Trophoblast cell (in vitro differentiated cells and primary cell): ENCODE measurements around the gene CPSF6.

Experiments used
- DNase-seq, 2 donors: peaks; one replicate each; pipeline ENCODE4 v3.0.0-alpha.2; 2016
- H2AFZ ChIP-seq: 2 replicates; pipeline ENCODE4 v1.6.1; 2013; ENCODE audit warnings: low read length, moderate library complexity, mild to moderate bottlenecking; ENCODE audit not compliant: insufficient read depth, poor library complexity
- H2AK5ac ChIP-seq: 2 replicates; pipeline ENCODE4 v1.6.1; 2013; ENCODE audit warnings: mild to moderate bottlenecking, low read length
- H2BK120ac ChIP-seq: 2 replicates; pipeline ENCODE4 v1.6.1; 2013; ENCODE audit warnings: low read length, mild to moderate bottlenecking, moderate library complexity; ENCODE audit not compliant: insufficient read depth, poor library complexity
- H2BK12ac ChIP-seq: 2 replicates; pipeline ENCODE4 v1.6.1; 2013; ENCODE audit warnings: mild to moderate bottlenecking, low read length, moderate library complexity
- H2BK5ac ChIP-seq: 2 replicates; pipeline ENCODE4 v1.6.1; 2013; ENCODE audit warnings: low read length, low read depth, moderate library complexity, mild to moderate bottlenecking; ENCODE audit not compliant: poor library complexity
- H3K14ac ChIP-seq: 2 replicates; pipeline ENCODE4 v1.6.1; 2013; ENCODE audit warnings: mild to moderate bottlenecking, low read length
- H3K18ac ChIP-seq: 2 replicates; pipeline ENCODE4 v1.6.1; 2013; ENCODE audit warnings: mild to moderate bottlenecking, low read length
- H3K23ac ChIP-seq: 2 replicates; pipeline ENCODE4 v1.6.1; 2013; ENCODE audit warnings: low read length
- H3K27ac ChIP-seq: 2 replicates; pipeline ENCODE4 v1.5.1; 2013; ENCODE audit warnings: low read depth, mild to moderate bottlenecking, inconsistent platforms, low read length, moderate library complexity
- H3K27me3 ChIP-seq: 2 replicates; pipeline ENCODE4 v1.6.1; 2013; ENCODE audit warnings: inconsistent platforms, mild to moderate bottlenecking, low read length, moderate library complexity; ENCODE audit not compliant: insufficient read depth
- H3K36me3 ChIP-seq, 2 experiments: 1 replicate in 1 of 2; 2 replicates in 1 of 2; pipeline ENCODE4 v1.6.1; 2013; ENCODE audit warnings: low read length in 2 of 2, mild to moderate bottlenecking in 2 of 2, moderate library complexity in 1 of 2; ENCODE audit not compliant: insufficient read depth in 2 of 2, control insufficient read depth in 1 of 2
- H3K4ac ChIP-seq: 2 replicates; pipeline ENCODE4 v1.6.1; 2013; ENCODE audit warnings: low read depth, mild to moderate bottlenecking, low read length, moderate library complexity
- H3K4me1 ChIP-seq, 2 experiments: 1 replicate in 1 of 2; 2 replicates in 1 of 2; pipeline ENCODE4 v1.6.1; 2013; ENCODE audit warnings: low read length in 2 of 2, mild to moderate bottlenecking in 2 of 2, moderate library complexity in 1 of 2; ENCODE audit not compliant: insufficient read depth in 2 of 2, control insufficient read depth in 1 of 2
- H3K4me2 ChIP-seq: 2 replicates; pipeline ENCODE4 v1.6.1; 2013; ENCODE audit warnings: inconsistent platforms, mild to moderate bottlenecking, low read length, moderate library complexity
- H3K4me3 ChIP-seq: 2 replicates; pipeline ENCODE4 v1.5.1; 2013; ENCODE audit warnings: mild to moderate bottlenecking, low read depth, low read length, inconsistent platforms
- H3K79me1 ChIP-seq: one replicate; pipeline ENCODE4 v1.6.1; 2013; ENCODE audit warnings: low read length
- H3K79me2 ChIP-seq: 2 replicates; pipeline ENCODE4 v1.6.1; 2013; ENCODE audit warnings: low read length, mild to moderate bottlenecking; ENCODE audit not compliant: control insufficient read depth, insufficient read depth, poor library complexity
- H3K9ac ChIP-seq: 2 replicates; pipeline ENCODE4 v1.6.1; 2013; ENCODE audit warnings: mild to moderate bottlenecking, low read length
- H3K9me3 ChIP-seq: 2 replicates; pipeline ENCODE4 v1.6.1; 2013; ENCODE audit warnings: low read depth, mild to moderate bottlenecking, control low read depth, inconsistent platforms, low read length; ENCODE audit not compliant: insufficient read depth
- H4K12ac ChIP-seq: 2 replicates; pipeline ENCODE4 v1.6.1; 2013; ENCODE audit warnings: low read depth, mild to moderate bottlenecking, low read length, moderate library complexity
- H4K8ac ChIP-seq: 2 replicates; pipeline ENCODE4 v1.6.1; 2013; ENCODE audit warnings: low read depth, mild to moderate bottlenecking, low read length, moderate library complexity
- H4K91ac ChIP-seq: one replicate; pipeline ENCODE4 v1.6.1; 2013; ENCODE audit warnings: low read depth, mild to moderate bottlenecking, low read length, moderate library complexity
- WGBS: extraction: QIAGEN DNeasy Blood & Tissue Kit; methylation state at CpG from one replicate; pipeline ENCODE4 v1.1.7; 2013; ENCODE audit warnings: missing lambda C conversion rate; ENCODE audit not compliant: insufficient read length, insufficient coverage; ENCODE audit errors: extremely low coverage; 5-methylcytosine and 5-hydroxymethylcytosine counted together

CPSF6 gene

DNA sequence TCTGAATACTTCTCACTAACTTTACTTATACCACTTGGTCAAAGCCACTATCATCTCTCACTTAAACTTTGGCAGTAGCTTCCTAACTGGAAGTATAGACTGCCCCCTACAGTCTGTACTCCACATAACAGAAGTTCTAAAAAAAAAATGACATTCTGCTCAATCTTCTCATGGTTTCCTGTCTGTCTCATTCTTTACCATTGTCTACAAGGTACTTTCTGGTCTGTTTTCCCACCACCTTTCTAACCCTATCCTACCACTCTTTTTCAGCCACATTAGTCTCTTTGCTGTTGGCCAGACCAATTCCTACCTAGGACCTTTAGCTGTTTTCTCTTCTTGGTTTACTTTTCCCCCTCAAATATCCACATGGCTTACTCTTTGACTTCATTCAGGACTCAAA lies 14.7 kb downstream of the CPSF6 start:
- Histone ChIP-seq H2AFZ (no peak overlapping the region), H3K23ac (no peak overlapping the region), H2BK5ac (no peak overlapping the region), H2BK12ac (no peak overlapping the region), H2AK5ac (no peak overlapping the region), H4K91ac (no peak overlapping the region), H3K9me3 (no peaks in the 10 kb centered on the region), H3K4me3 (no peak overlapping the region), H3K4me1 (no peaks in the 10 kb centered on the region), H3K4ac (no peak overlapping the region), H3K4me2 (no peak overlapping the region), H3K36me3 (peaks cover 10 to 11% of the 10 kb centered on the region in 2 experiments), H3K27me3 (no peaks in the 10 kb centered on the region), H2BK120ac (no peak overlapping the region), H3K27ac (no peak overlapping the region), H3K9ac (no peak overlapping the region), H3K79me2 (no peaks in the 10 kb centered on the region), H3K14ac (no peak overlapping the region), H3K79me1 (no peaks in the 10 kb centered on the region), H4K12ac (no peak overlapping the region), H3K18ac (no peak overlapping the region), H4K8ac (no peak overlapping the region)
- DNase-seq = peak; percentile 16 to 90

- Histone ChIP-seq H2BK5ac (no peak overlapping the region), H2AFZ (no peak overlapping the region), H3K4ac (no peak overlapping the region), H3K18ac (no peak overlapping the region), H3K4me2 (no peak overlapping the region), H3K79me1 (no peaks in the 10 kb centered on the region), H3K9ac (no peak overlapping the region), H4K91ac (no peak overlapping the region), H3K4me3 (no peak overlapping the region), H2BK12ac (no peak overlapping the region), H3K23ac (no peak overlapping the region), H4K8ac (no peak overlapping the region), H3K14ac (no peak overlapping the region), H3K9me3 (no peaks in the 10 kb centered on the region), H3K36me3 (peaks cover 10 to 11% of the 10 kb centered on the region in 2 experiments), H3K79me2 (no peaks in the 10 kb centered on the region), H3K27me3 (no peaks in the 10 kb centered on the region), H3K4me1 (no peaks in the 10 kb centered on the region), H2BK120ac (no peak overlapping the region), H3K27ac (no peak overlapping the region), H2AK5ac (no peak overlapping the region), H4K12ac (no peak overlapping the region)
- WGBS = no CpG with 5 or more reads among the region's 2 CpGs
- DNase-seq = peak; percentile 21 to 48
These were observed 15.5 kb downstream of the CPSF6 start for GRCh38 chr12:69254862-69255261.

DNA sequence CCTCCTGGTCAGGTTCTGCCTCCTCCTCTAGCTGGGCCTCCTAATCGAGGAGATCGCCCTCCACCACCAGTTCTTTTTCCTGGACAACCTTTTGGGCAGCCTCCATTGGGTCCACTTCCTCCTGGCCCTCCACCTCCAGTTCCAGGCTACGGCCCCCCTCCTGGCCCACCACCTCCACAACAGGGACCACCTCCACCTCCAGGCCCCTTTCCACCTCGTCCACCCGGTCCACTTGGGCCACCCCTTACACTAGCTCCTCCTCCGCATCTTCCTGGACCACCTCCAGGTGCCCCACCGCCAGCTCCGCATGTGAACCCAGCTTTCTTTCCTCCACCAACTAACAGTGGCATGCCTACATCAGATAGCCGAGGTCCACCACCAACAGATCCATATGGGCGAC lies 19.3 kb downstream of the CPSF6 start:
- Histone ChIP-seq H3K4me2 (no peak overlapping the region), H3K27ac (no peak overlapping the region), H2AFZ (no peak overlapping the region), H3K79me1 (no peaks in the 10 kb centered on the region), H3K4me3 (no peak overlapping the region), H3K79me2 (no peaks in the 10 kb centered on the region), H2BK120ac (no peak overlapping the region), H4K8ac (no peak overlapping the region), H3K27me3 (no peaks in the 10 kb centered on the region), H4K12ac (no peak overlapping the region), H2BK5ac (no peak overlapping the region), H3K18ac (no peak overlapping the region), H3K9me3 (no peaks in the 10 kb centered on the region), H4K91ac (no peak overlapping the region), H3K4ac (no peak overlapping the region), H3K4me1 (no peaks in the 10 kb centered on the region), H3K9ac (no peak overlapping the region), H3K36me3 (peaks cover 19 to 20% of the 10 kb centered on the region in 2 experiments), H2AK5ac (no peak overlapping the region), H2BK12ac (no peak overlapping the region), H3K23ac (no peak overlapping the region), H3K14ac (no peak overlapping the region)
- WGBS = no CpG with 5 or more reads among the region's 10 CpGs
- DNase-seq = no peak

DNA sequence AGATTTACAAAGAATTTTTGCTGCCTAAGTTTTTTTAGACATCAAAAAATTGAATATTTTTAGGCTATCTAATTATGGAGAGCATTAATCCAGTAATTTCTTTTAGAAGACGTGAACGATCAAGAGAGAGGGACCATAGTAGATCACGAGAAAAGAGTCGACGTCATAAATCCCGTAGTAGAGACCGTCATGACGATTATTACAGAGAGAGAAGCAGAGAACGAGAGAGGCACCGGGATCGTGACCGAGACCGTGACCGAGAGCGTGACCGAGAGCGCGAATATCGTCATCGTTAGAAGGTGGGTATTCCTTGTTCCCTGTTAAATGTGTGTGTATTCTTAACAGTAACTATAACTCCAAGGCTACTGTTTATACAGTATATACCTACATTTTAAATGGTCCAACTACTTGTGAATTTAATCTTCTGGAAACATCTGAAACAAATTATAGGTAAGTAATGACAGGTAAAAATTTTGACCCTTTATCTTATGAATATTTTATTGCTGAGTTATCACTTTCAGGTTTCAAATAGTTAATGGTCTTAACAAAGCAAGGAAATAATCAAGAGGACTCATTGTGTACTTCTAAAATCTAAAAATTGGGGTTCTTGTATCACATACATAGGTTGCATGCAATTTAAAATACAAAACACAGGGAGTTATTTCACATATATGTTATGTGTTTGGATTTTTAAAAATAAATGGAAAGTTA lies 23.1 kb downstream of the CPSF6 start:
- H3K18ac ChIP-seq = no peak overlapping the region
- no peak overlapping the region for H3K4ac ChIP-seq
- H4K8ac ChIP-seq = no peak overlapping the region
- H3K4me1 ChIP-seq = no peaks in the 10 kb centered on the region
- no peak overlapping the region for H3K14ac ChIP-seq
- H2BK120ac ChIP-seq = no peak overlapping the region
- H2AK5ac ChIP-seq = no peak overlapping the region
- no peak overlapping the region for H3K27ac ChIP-seq
- no peaks in the 10 kb centered on the region for H3K79me1 ChIP-seq
- no peak overlapping the region for H3K4me2 ChIP-seq
- H3K9ac ChIP-seq = no peak overlapping the region
- no CpG with 5 or more reads among the region's 20 CpGs for WGBS
- H4K12ac ChIP-seq = no peak overlapping the region
- no peaks in the 10 kb centered on the region for H3K79me2 ChIP-seq
- H3K36me3 ChIP-seq = peaks cover 17 to 20% of the 10 kb centered on the region in 2 experiments
- no peak overlapping the region for H2BK5ac ChIP-seq
- no peaks in the 10 kb centered on the region for H3K9me3 ChIP-seq
- no peak overlapping the region for H3K4me3 ChIP-seq
- no peak overlapping the region for H3K23ac ChIP-seq
- H2AFZ ChIP-seq = no peak overlapping the region
- DNase-seq = no peak
- no peaks in the 10 kb centered on the region for H3K27me3 ChIP-seq
- no peak overlapping the region for H2BK12ac ChIP-seq
- no peak overlapping the region for H4K91ac ChIP-seq
